Measurements from ENCODE around the gene DYNLT2. TPM values are rescaled to one million over a fixed set of nuclear protein-coding genes. Genes with fewer than 3 reads are reported as not detected.
A peak's percentile ranks its signal among the peaks of the same experiment; 100 is the strongest.
"Not testable (repeated sequence)": the region's sequence is repeated elsewhere in the genome, so short reads cannot be mapped to it uniquely, and the experiment has no call there.

DYNLT2 gene
- total and polyA plus RNA-seq, 9 donors = 2.3 to 4.0 (median 3.0) TPM

DNA sequence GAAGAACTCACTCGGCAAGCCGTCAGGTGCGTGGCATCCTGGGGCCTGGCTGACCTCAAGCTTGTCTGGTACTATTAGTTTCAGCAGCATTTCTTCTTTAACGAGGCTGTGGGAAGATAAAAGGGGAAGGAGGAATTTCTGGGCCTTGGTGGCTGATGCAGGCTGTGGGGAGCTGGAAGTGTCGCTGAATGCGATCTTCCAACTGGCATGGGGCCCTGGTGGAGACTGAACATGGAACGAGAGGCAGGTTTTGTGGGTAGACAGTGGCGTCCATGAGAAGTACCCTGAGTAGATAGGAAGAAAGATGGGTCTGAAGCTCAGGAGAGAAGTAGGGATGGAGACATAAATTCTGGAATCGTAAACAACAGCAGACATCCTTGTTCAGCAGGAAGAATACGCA, 23.9 kb upstream of the DYNLT2 start:
- Histone ChIP-seq H3K27me3 (ENCODE audit: control insufficient read depth, insufficient read depth, low read length) (no peaks in the 10 kb centered on the region), H3K4me3 (ENCODE audit: low read length) (no peak overlapping the region), H3K4me1 (ENCODE audit: control insufficient read depth, insufficient read depth, low read length) (no peaks in the 10 kb centered on the region), H3K36me3 (ENCODE audit: control insufficient read depth, insufficient read depth, low read length) (peaks cover 59% of the 10 kb centered on the region), H3K27ac (ENCODE audit: low read length) (no peak overlapping the region), H3K9me3 (replicated peaks; ENCODE audit: control insufficient read depth, low read depth, low read length) (no peaks in the 10 kb centered on the region)
- WGBS (ENCODE audit: insufficient coverage) = 64% methylated on average over 10 of the region's 10 CpGs
- no peak for DNase-seq

DNA sequence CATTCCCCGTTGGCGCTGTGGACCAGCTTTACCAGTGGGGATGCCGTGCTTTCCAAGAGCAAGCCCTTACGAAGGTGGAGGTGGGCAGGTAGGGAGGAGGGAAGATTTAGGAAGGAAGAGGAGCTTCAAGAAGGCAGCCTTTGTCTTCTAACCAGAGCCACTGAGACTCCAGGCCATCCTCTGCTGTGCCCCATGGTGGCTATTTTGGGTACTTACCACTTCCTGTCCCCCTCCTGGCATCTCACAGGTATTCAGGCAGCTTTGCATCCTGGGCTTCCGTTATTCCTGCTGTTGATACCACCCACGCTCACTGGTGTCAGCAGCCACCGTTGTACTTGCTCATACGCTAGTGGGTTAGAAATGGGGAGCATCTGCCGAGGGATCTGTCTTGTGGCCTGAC, 23.0 kb upstream of the DYNLT2 start:
- Histone ChIP-seq H3K36me3 (ENCODE audit: control insufficient read depth, insufficient read depth, low read length) (peaks cover 57% of the 10 kb centered on the region), H3K9me3 (replicated peaks; ENCODE audit: control insufficient read depth, low read depth, low read length) (no peaks in the 10 kb centered on the region), H3K4me1 (ENCODE audit: control insufficient read depth, insufficient read depth, low read length) (no peaks in the 10 kb centered on the region), H3K27ac (ENCODE audit: low read length) (no peak overlapping the region), H3K4me3 (ENCODE audit: low read length) (no peak overlapping the region), H3K27me3 (ENCODE audit: control insufficient read depth, insufficient read depth, low read length) (no peaks in the 10 kb centered on the region)
- WGBS (ENCODE audit: insufficient coverage) = 81% methylated on average over 7 of the region's 9 CpGs
- no peak for DNase-seq

DNA sequence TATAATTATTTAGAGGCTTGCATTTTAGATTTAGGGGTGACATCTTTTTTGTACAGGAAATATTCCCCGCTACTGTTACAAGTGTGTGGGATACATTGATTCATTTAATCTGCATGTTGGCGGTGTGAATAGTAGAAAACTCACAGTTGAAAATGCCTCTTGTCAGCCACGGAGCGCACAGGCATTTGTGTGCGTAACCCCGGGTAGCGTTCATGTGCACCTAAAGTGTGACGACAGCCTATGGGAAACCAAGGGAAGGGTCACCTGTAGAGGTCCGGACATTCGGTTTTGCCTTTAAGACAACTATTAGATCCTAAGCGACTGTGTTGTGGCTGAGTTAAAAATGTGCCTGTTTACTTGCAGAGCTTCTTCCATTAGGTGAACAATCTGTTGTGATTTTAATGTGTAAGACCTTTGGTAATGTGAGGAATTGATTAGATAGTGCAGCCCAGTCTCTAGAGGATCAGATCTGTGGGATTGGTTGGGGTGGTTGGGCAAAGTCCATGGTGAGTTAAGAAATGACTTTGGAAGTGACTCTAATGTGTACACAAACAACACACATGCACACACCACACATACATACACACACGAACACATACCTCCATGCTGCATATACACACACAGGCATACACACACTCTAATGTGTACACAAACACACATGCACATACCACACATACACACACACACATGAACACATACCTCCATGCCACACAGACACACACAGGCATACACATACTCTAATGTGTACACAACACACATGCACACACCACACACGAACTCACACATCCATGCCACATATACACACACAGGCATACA, 15.8 kb upstream of the DYNLT2 start:
- peaks cover 61% of the 10 kb centered on the region for H3K36me3 ChIP-seq (ENCODE audit: control insufficient read depth, insufficient read depth, low read length)
- 97% methylated on average over 12 of the region's 13 CpGs for WGBS (ENCODE audit: insufficient coverage)

DNA sequence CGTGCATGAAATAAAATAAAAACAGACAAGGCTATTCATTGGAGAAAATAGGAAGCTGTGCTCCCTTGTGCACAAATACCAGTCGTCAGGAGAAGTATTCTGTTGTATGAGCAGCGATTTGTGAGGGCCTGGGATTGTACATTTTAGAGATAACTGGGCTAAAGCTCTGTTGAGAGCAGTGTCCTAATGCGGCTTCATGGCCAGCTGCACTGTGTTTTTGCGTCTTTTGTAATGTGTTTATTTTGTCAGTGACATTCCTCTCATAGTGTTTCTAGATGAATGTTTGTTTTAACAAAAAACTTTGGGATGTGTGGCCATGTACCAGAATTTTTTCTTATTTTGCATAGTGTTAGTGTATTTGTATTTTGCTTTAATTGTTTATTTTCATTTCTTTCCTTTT, 14.9 kb upstream of the DYNLT2 start:
- H3K27me3 ChIP-seq (ENCODE audit: control insufficient read depth, insufficient read depth, low read length) = no peaks in the 10 kb centered on the region
- DNase-seq = no peak
- no peaks in the 10 kb centered on the region for H3K9me3 ChIP-seq (replicated peaks; ENCODE audit: control insufficient read depth, low read depth, low read length)
- H3K27ac ChIP-seq (ENCODE audit: low read length) = no peak overlapping the region
- WGBS (ENCODE audit: insufficient coverage) = 86% methylated on average over 3 of the region's 5 CpGs
- H3K36me3 ChIP-seq (ENCODE audit: control insufficient read depth, insufficient read depth, low read length) = peaks cover 55% of the 10 kb centered on the region
- no peak overlapping the region for H3K4me3 ChIP-seq (ENCODE audit: low read length)
- H3K4me1 ChIP-seq (ENCODE audit: control insufficient read depth, insufficient read depth, low read length) = no peaks in the 10 kb centered on the region

More for the DNA sequence above, 15.8 kb upstream of the DYNLT2 start:
- H3K4me1 ChIP-seq (ENCODE audit: control insufficient read depth, insufficient read depth, low read length) = no peaks in the 10 kb centered on the region
- DNase-seq = no peak
- H3K4me3 ChIP-seq (ENCODE audit: low read length) = no peak overlapping the region
- no peaks in the 10 kb centered on the region for H3K9me3 ChIP-seq (replicated peaks; ENCODE audit: control insufficient read depth, low read depth, low read length)
- no peaks in the 10 kb centered on the region for H3K27me3 ChIP-seq (ENCODE audit: control insufficient read depth, insufficient read depth, low read length)
- no peak overlapping the region for H3K27ac ChIP-seq (ENCODE audit: low read length)

DNA sequence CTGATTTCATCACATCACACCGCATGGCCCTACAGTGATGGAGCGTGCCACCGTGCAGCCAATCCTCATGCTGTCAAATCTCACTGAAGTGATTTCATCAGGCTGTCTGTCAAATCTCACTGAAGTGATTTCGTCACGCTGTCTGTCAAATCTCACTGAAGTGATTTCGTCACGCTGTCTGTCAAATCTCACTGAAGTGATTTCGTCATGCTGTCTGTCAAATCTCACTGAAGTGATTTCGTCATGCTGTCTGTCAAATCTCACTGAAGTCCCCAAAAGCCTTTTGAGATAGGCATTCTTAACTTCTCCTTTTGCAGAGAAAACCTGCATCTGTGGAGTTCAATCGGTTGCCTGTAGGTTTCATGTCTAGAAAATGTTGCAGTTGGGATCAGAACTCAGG, 14.4 kb upstream of the DYNLT2 start:
- H3K4me1 ChIP-seq (ENCODE audit: control insufficient read depth, insufficient read depth, low read length); H3K27ac ChIP-seq (ENCODE audit: low read length); DNase-seq; H3K9me3 ChIP-seq (replicated peaks; ENCODE audit: control insufficient read depth, low read depth, low read length); H3K4me3 ChIP-seq (ENCODE audit: low read length); H3K27me3 ChIP-seq (ENCODE audit: control insufficient read depth, insufficient read depth, low read length): not testable (repeated sequence)
- 96% methylated on average over 9 of the region's 10 CpGs for WGBS (ENCODE audit: insufficient coverage)
- H3K36me3 ChIP-seq (ENCODE audit: control insufficient read depth, insufficient read depth, low read length) = peaks cover 59% of the 10 kb centered on the region

DNA sequence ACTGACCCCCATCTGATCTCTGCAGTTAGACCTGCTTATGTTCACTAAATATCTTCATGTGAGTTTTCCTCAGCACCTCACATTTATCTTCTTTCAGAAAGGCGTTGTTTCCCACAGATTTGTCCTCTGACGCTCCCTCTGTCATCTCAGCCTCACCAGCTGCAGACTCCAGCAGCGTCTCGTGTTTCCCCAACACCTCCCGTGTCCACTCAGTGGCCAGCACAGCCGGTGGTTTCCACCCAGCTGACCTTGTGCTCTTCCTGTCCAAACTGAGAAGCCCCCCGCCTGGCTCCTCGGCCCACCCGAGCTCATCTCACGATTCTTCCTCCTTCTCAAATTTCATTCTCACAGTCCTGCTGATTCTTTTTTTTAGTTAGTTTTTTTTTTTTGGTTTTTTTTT, 12.5 kb upstream of the DYNLT2 start:
- Histone ChIP-seq H3K4me1 (ENCODE audit: control insufficient read depth, insufficient read depth, low read length) (no peaks in the 10 kb centered on the region), H3K27me3 (ENCODE audit: control insufficient read depth, insufficient read depth, low read length) (no peaks in the 10 kb centered on the region), H3K27ac (ENCODE audit: low read length) (no peak overlapping the region), H3K36me3 (ENCODE audit: control insufficient read depth, insufficient read depth, low read length) (peaks cover 64% of the 10 kb centered on the region), H3K4me3 (ENCODE audit: low read length) (no peak overlapping the region), H3K9me3 (replicated peaks; ENCODE audit: control insufficient read depth, low read depth, low read length) (no peaks in the 10 kb centered on the region)
- no peak for DNase-seq
- 58% methylated on average over 6 of the region's 10 CpGs for WGBS (ENCODE audit: insufficient coverage)

DNA sequence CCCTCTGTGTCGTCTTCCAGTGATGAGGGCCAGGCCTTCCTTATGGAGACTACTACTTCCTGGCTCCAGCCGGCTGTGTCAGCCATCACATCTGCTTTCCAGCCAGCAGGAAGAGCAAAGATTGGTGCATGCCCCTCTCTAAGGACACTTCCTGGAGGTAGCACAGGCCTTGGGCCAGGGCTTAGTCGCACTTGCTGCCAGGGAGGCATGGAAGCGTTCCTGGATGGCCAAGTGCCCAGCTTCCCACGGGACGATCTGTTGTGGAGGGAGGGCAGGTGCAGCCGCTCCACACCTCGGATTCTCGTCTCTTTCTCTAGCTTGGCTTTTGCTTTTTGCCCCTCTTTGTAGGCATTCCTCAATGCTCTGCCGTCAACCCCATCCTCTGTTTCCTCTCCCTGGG, 11.9 kb upstream of the DYNLT2 start:
- Histone ChIP-seq H3K4me1 (ENCODE audit: control insufficient read depth, insufficient read depth, low read length) (no peaks in the 10 kb centered on the region), H3K9me3 (replicated peaks; ENCODE audit: control insufficient read depth, low read depth, low read length) (no peaks in the 10 kb centered on the region), H3K36me3 (ENCODE audit: control insufficient read depth, insufficient read depth, low read length) (peaks cover 59% of the 10 kb centered on the region), H3K4me3 (ENCODE audit: low read length) (no peak overlapping the region), H3K27me3 (ENCODE audit: control insufficient read depth, insufficient read depth, low read length) (no peaks in the 10 kb centered on the region), H3K27ac (ENCODE audit: low read length) (no peak overlapping the region)
- WGBS (ENCODE audit: insufficient coverage) = 73% methylated on average over 8 of the region's 10 CpGs
- DNase-seq = no peak

DNA sequence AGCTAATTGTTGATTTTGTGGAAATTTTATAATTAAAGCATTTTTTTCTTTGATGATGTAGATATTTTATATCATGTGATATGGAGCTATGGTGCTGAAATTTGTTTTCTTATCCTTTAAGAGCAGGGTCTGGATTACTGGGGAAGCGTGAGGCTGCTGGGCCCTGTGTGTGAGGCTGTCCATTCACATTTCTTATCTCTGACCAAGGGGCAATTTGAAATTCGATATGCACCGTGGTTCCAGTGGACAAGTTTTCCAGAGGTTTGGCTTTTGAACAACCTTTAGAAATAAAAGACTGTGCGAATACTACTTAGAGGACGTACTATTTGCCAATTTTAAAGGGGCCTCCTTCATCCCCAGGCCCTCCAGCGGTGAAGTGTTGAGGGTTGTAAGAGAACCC, 3.8 kb upstream of the DYNLT2 start:
- WGBS (ENCODE audit: insufficient coverage) = 75% methylated on average over 2 of the region's 6 CpGs
- Histone ChIP-seq H3K36me3 (ENCODE audit: control insufficient read depth, insufficient read depth, low read length) (peaks cover 22% of the 10 kb centered on the region), H3K27ac (ENCODE audit: low read length) (no peak overlapping the region), H3K4me3 (ENCODE audit: low read length) (no peak overlapping the region), H3K9me3 (replicated peaks; ENCODE audit: control insufficient read depth, low read depth, low read length) (no peaks in the 10 kb centered on the region), H3K27me3 (ENCODE audit: control insufficient read depth, insufficient read depth, low read length) (no peaks in the 10 kb centered on the region), H3K4me1 (ENCODE audit: control insufficient read depth, insufficient read depth, low read length) (peaks cover 7% of the 10 kb centered on the region)
- DNase-seq = no peak

DNA sequence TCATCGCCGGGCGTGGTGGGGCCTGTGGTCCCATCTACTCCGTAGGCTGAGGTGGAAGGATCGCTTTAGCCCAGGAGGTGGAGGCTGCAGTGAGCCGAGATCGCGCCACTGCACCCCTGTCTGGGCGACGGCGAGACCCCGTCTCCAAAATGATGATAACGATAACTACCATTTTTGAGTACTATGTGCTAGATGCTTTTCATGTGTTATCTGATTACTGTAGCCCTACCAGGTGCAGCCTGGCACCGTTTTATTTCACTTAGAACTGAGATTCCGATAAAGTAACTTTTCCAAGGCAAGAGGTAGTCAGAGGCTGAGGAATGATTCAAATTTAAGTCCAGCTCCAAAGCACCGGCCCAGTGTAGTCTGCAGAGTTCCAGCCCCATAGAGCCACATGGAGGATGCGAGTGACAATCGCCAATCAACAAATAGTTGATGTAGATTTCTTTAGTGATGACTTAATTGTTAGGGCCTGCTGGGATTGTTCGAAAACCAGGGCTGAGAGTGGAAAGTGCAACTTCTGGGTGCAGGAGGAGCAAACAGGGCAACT, 777 bp upstream of the DYNLT2 start:
- 2% methylated on average over 10 of the region's 19 CpGs for WGBS (ENCODE audit: insufficient coverage)
- Histone ChIP-seq H3K9me3 (replicated peaks; ENCODE audit: control insufficient read depth, low read depth, low read length) (no peaks in the 10 kb centered on the region), H3K4me3 (ENCODE audit: low read length) (peak overlapping the region; percentile 67), H3K27me3 (ENCODE audit: control insufficient read depth, insufficient read depth, low read length) (no peaks in the 10 kb centered on the region), H3K27ac (ENCODE audit: low read length) (peak overlapping the region; percentile 97), H3K4me1 (ENCODE audit: control insufficient read depth, insufficient read depth, low read length) (peaks cover 7% of the 10 kb centered on the region), H3K36me3 (ENCODE audit: control insufficient read depth, insufficient read depth, low read length) (peaks cover 10% of the 10 kb centered on the region)
- no peak for DNase-seq

DNA sequence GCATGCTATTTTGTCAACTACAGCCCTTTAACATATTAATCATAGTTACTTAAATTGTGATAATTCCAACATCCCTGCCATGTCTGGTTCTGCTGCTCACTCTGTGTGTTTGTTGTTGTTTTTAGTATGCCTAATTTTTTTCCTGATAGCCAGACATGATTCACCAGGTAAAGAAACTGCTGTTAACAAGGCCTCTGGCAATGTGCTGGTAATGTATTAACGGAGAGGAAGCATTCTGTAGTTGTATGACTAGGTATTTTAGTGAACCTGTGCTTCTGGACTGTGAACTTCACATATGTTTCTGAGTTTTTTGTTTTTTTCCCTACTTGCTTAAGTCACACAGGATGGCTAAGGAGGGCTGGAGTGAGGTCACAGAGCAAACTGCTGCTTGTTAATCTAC, 4.8 kb downstream of the DYNLT2 start:
- H3K27me3 ChIP-seq (ENCODE audit: control insufficient read depth, insufficient read depth, low read length) = no peaks in the 10 kb centered on the region
- no peaks in the 10 kb centered on the region for H3K4me1 ChIP-seq (ENCODE audit: control insufficient read depth, insufficient read depth, low read length)
- H3K9me3 ChIP-seq (replicated peaks; ENCODE audit: control insufficient read depth, low read depth, low read length) = no peaks in the 10 kb centered on the region
- H3K27ac ChIP-seq (ENCODE audit: low read length) = no peak overlapping the region
- H3K36me3 ChIP-seq (ENCODE audit: control insufficient read depth, insufficient read depth, low read length) = no peaks in the 10 kb centered on the region
- DNase-seq = no peak
- WGBS (ENCODE audit: insufficient coverage) = 60% methylated on average over 1 of the region's 1 CpG
- H3K4me3 ChIP-seq (ENCODE audit: low read length) = no peak overlapping the region

All from muscle of leg (tissue), 11 donors.